HG03521 (cell line): ENCODE results near the gene CCDC137.
"Not testable (repeated sequence)": the region's sequence is repeated elsewhere in the genome, so short reads cannot be mapped to it uniquely, and the experiment has no call there.

Experiments
- ATAC-seq: cut with Tn5 transposase; IDR thresholded peaks from one replicate; pipeline ENCODE4 v1.9.1; 2021; ENCODE audit warnings: mild to moderate bottlenecking, moderate library complexity; ENCODE audit not compliant: unreplicated experiment

CCDC137 gene

GRCh38 chr17:81666342-81667191, at the start of gene CCDC137, which contains the start of gene OXLD1:
Gene CCDC137 (plus strand): TSS chr17:81666737. CDS start chr17:81666767, 30 bp downstream.
Gene OXLD1 (minus strand): TSS chr17:81666605. CDS start chr17:81666577, 28 bp downstream.
- ATAC-seq: peak; percentile 92

GRCh38 chr17:81616877-81617276, 49.7 kb upstream of the CCDC137 start:
- ATAC-seq: no peak

- ATAC-seq: not testable (repeated sequence)
Measured at GRCh38 chr17:81618307-81618706, 48.2 kb upstream of the CCDC137 start.

GRCh38 chr17:81621494-81622130, 44.9 kb upstream of the CCDC137 start:
- no peak for ATAC-seq

GRCh38 chr17:81630274-81630673, 36.3 kb upstream of the CCDC137 start:
- ATAC-seq: no peak

GRCh38 chr17:81631482-81631881, 35.1 kb upstream of the CCDC137 start:
- no peak for ATAC-seq

- ATAC-seq: no peak
Measured at GRCh38 chr17:81635431-81635830, 31.1 kb upstream of the CCDC137 start.

- no peak for ATAC-seq
Measured at GRCh38 chr17:81635973-81636504, 30.5 kb upstream of the CCDC137 start.

- peak; percentile 93 for ATAC-seq
Measured at GRCh38 chr17:81636505-81637288, 29.8 kb upstream of the CCDC137 start, which contains the start of the genes NPLOC4 and TSPAN10. Gene NPLOC4 (minus strand): TSS chr17:81637112. CDS start chr17:81636930, 182 bp downstream. Gene TSPAN10 (plus strand): TSS chr17:81637196. CDS start chr17:81642413, 5,217 bp downstream.

GRCh38 chr17:81638683-81639082, 27.9 kb upstream of the CCDC137 start:
- ATAC-seq: no peak

GRCh38 chr17:81640011-81640410, 26.5 kb upstream of the CCDC137 start:
- ATAC-seq: no peak

- ATAC-seq: no peak
Measured at GRCh38 chr17:81641825-81642489, 24.6 kb upstream of the CCDC137 start.

GRCh38 chr17:81644496-81644895, 22.0 kb upstream of the CCDC137 start:
- ATAC-seq: no peak

- ATAC-seq: no peak
Measured at GRCh38 chr17:81644976-81645952, 21.3 kb upstream of the CCDC137 start.

- ATAC-seq: no peak
Measured at GRCh38 chr17:81646869-81647600, 19.5 kb upstream of the CCDC137 start.

- no peak for ATAC-seq
Measured at GRCh38 chr17:81647640-81648012, 18.9 kb upstream of the CCDC137 start.

GRCh38 chr17:81648013-81648706, 18.4 kb upstream of the CCDC137 start:
- no peak for ATAC-seq

GRCh38 chr17:81648707-81649085, 17.8 kb upstream of the CCDC137 start:
- ATAC-seq: no peak
